CD8-positive, alpha-beta memory T cell (primary cell): ENCODE results near the gene ALG3. TPM values are rescaled to one million over a fixed set of nuclear protein-coding genes. Genes with fewer than 3 reads are reported as not detected.
A peak's percentile ranks its signal among the peaks of the same experiment; 100 is the strongest.
"Not testable (repeated sequence)": the region's sequence is repeated elsewhere in the genome, so short reads cannot be mapped to it uniquely, and the experiment has no call there.

ENCODE experiments used
- CTCF ChIA-PET: fragments of 350-600 bp; sonication (Branson Sonifier 250); formaldehyde crosslinking; loops from one replicate; lab custom pipeline; 2021; ENCODE audit warnings: antibody characterized with exemption; lab: Charles Lee
- POLR2A ChIA-PET: fragments of 350-600 bp; sonication (Branson Sonifier 250); formaldehyde crosslinking; loops from one replicate; lab custom pipeline; 2021; ENCODE audit warnings: antibody characterized with exemption; lab: Charles Lee
- DNase-seq, 5 donors: peaks; one replicate each; pipeline versions ENCODE4 v3.0.0 to v3.0.0-alpha.2; 2020 to 2022; ENCODE audit warnings: mixed read lengths in 1 of 5
- H3K27ac ChIP-seq: one replicate; pipeline ENCODE4 v1.7.0; 2013; ENCODE audit warnings: low read depth, mild to moderate bottlenecking, low read length, moderate library complexity
- H3K27me3 ChIP-seq: 2 replicates; pipeline ENCODE4 v1.7.0; 2013; ENCODE audit warnings: low read length, mild to moderate bottlenecking; ENCODE audit not compliant: insufficient read depth, poor library complexity, severe bottlenecking
- H3K36me3 ChIP-seq: 2 replicates; pipeline ENCODE4 v1.7.0; 2013; ENCODE audit warnings: mild to moderate bottlenecking, low read length, moderate library complexity; ENCODE audit not compliant: insufficient read depth
- H3K4me1 ChIP-seq: 2 replicates; pipeline ENCODE4 v1.7.0; 2013; ENCODE audit warnings: mild to moderate bottlenecking, low read length, moderate library complexity; ENCODE audit not compliant: insufficient read depth
- H3K4me3 ChIP-seq: 2 replicates; pipeline ENCODE4 v1.7.0; 2013; ENCODE audit warnings: mild to moderate bottlenecking, low read length
- H3K9me3 ChIP-seq: 2 replicates; pipeline ENCODE4 v1.7.0; 2013; ENCODE audit warnings: mild to moderate bottlenecking, low read length
- H3K27ac Mint-ChIP-seq, 8 donors: one replicate each; pipeline ENCODE4 v1.8.0; 2020 to 2021; ENCODE audit warnings: mixed read lengths in 8 of 8, mild to moderate bottlenecking in 6 of 8, inconsistent platforms in 3 of 8, moderate library complexity in 3 of 8
- H3K27me3 Mint-ChIP-seq, 2 donors: one replicate each; pipeline ENCODE4 v1.8.0; 2020 to 2021; ENCODE audit warnings: mixed read lengths in 2 of 2, mild to moderate bottlenecking in 1 of 2, moderate library complexity in 1 of 2
- H3K36me3 Mint-ChIP-seq, 3 donors: one replicate each; pipeline ENCODE4 v1.8.0; 2020 to 2021; ENCODE audit warnings: mixed read lengths in 3 of 3, inconsistent platforms in 1 of 3, mild to moderate bottlenecking in 1 of 3
- H3K4me1 Mint-ChIP-seq, 3 donors: one replicate each; pipeline ENCODE4 v1.8.0; 2020 to 2021; ENCODE audit warnings: mixed read lengths in 3 of 3, inconsistent platforms in 1 of 3, mild to moderate bottlenecking in 1 of 3
- H3K4me3 Mint-ChIP-seq, 7 donors: one replicate each; pipeline ENCODE4 v1.8.0; 2020 to 2021; ENCODE audit warnings: mixed read lengths in 7 of 7, mild to moderate bottlenecking in 6 of 7, moderate library complexity in 4 of 7, inconsistent platforms in 2 of 7
- H3K9me3 Mint-ChIP-seq, 5 donors: one replicate each; pipeline ENCODE4 v1.8.0; 2020 to 2022; ENCODE audit warnings: mixed read lengths in 5 of 5, mild to moderate bottlenecking in 3 of 5, moderate library complexity in 2 of 5, inconsistent platforms in 1 of 5
- polyA plus RNA-seq: library from polyadenylated mRNA; unstranded; fragments of 300-500 nt; fragmentation: Illumina TruSeq; gene quantifications from one replicate; pipeline ENCODE4 v1.2.3, GENCODE V29; 2021
- total RNA-seq, 2 experiments: library from RNA; stranded (reverse); gene quantifications; one replicate each; pipeline ENCODE4 v1.2.3, GENCODE V29; 2021

ALG3 gene
- total and polyA plus RNA-seq, 3 experiments from 2014 or later = 59.4 to 73.2 (median 61.4) TPM

DNA sequence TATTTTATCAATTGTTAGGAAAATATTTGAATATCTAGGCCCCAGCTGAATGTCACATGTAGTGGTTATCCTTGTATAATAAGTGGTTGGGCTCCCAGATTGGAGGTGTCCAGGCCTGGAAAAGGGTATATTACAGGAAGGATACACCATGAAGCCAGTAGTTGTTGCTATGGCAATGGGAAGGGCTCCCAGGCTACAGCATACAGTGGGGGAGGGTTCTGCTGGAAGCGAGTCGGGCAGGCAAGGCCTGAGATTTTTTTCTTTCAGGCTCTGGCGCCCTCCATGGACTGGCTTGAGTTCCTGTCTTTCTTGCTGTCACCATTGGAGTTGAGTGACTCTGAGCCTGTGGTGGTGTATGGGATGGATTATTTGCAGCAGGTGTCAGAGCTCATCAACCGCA lies 35.9 kb upstream of the ALG3 start:
- H3K4me3 ChIP-seq = no peak overlapping the region
- H3K9me3 Mint-ChIP-seq = no peaks in the 10 kb centered on the region
- H3K36me3 ChIP-seq = no peaks in the 10 kb centered on the region
- no peaks in the 10 kb centered on the region for H3K9me3 ChIP-seq
- H3K4me1 ChIP-seq = no peaks in the 10 kb centered on the region
- peaks cover 0 to 4% (median 0%) of the 10 kb centered on the region in 3 donors for H3K4me1 Mint-ChIP-seq
- H3K27ac ChIP-seq = no peak overlapping the region
- peaks cover 16 to 18% of the 10 kb centered on the region in 2 donors for H3K27me3 Mint-ChIP-seq
- no peak overlapping the region for H3K4me3 Mint-ChIP-seq
- no peak overlapping the region for H3K27ac Mint-ChIP-seq
- no peaks in the 10 kb centered on the region for H3K36me3 Mint-ChIP-seq
- DNase-seq = no peak
- ChIA-PET CTCF (interaction anchor here (1.4 kb wide), 1 partner anchor 57 kb away, joined by 3 read pairs; no protein-coding TSS in a partner anchor), POLR2A (no interaction called here)
- H3K27me3 ChIP-seq = no peaks in the 10 kb centered on the region

- H3K27me3 ChIP-seq = no peaks in the 10 kb centered on the region
- Mint-ChIP-seq H3K27ac (peak overlapping the region in 1 of 8 donors; percentile 53), H3K4me1 (no peaks in the 10 kb centered on the region), H3K27me3 (peaks cover 15 to 16% of the 10 kb centered on the region in 2 donors), H3K9me3 (no peaks in the 10 kb centered on the region), H3K36me3 (no peaks in the 10 kb centered on the region), H3K4me3 (no peak overlapping the region)
- CTCF ChIA-PET = interaction anchor here (1.4 kb wide), 1 partner anchor 56 kb away, joined by 3 read pairs; no protein-coding TSS in a partner anchor
- POLR2A ChIA-PET = no interaction called here
- H3K9me3 ChIP-seq = no peaks in the 10 kb centered on the region
- DNase-seq = no peak
- H3K27ac ChIP-seq = no peak overlapping the region
- no peaks in the 10 kb centered on the region for H3K4me1 ChIP-seq
- no peak overlapping the region for H3K4me3 ChIP-seq
- H3K36me3 ChIP-seq = no peaks in the 10 kb centered on the region
Measured at GRCh38 chr3:184283681-184284080, 34.9 kb upstream of the ALG3 start.

DNA sequence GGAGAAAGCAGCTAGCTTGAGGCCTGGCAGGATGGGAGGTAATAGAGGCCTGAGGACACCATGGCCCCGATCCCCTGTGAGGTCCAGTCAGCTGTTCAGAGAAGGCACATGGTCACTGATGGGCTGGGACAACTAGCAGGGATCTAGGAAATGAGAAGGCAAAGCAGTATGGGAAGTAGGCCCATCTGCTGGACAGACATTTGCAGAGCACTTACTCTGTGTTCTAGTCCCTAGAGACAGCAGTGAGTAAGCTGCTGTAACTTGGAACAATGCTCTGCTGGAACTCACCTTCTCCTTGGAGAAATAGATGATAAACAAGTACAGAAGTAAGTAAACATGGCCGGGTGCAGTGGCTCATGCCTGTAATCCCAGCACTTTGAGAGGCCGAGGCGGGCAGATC lies 34.2 kb upstream of the ALG3 start:
- no peak for DNase-seq
- H3K4me1 Mint-ChIP-seq = no peaks in the 10 kb centered on the region
- H3K27ac Mint-ChIP-seq = no peak overlapping the region
- no peaks in the 10 kb centered on the region for H3K36me3 Mint-ChIP-seq
- no peak overlapping the region for H3K4me3 ChIP-seq
- no peak overlapping the region for H3K4me3 Mint-ChIP-seq
- H3K9me3 ChIP-seq = no peaks in the 10 kb centered on the region
- no peak overlapping the region for H3K27ac ChIP-seq
- CTCF ChIA-PET = interaction anchor here (1.3 kb wide), 1 partner anchor 55 kb away, joined by 3 read pairs; no protein-coding TSS in a partner anchor
- H3K27me3 Mint-ChIP-seq = peaks cover 12 to 20% of the 10 kb centered on the region in 2 donors
- POLR2A ChIA-PET = interaction anchor here (0.9 kb wide), 1 partner anchor 9 kb away, joined by 3 read pairs; no protein-coding TSS in a partner anchor
- H3K27me3 ChIP-seq = peaks cover 1% of the 10 kb centered on the region
- H3K36me3 ChIP-seq = no peaks in the 10 kb centered on the region
- H3K9me3 Mint-ChIP-seq = no peaks in the 10 kb centered on the region
- no peaks in the 10 kb centered on the region for H3K4me1 ChIP-seq

DNA sequence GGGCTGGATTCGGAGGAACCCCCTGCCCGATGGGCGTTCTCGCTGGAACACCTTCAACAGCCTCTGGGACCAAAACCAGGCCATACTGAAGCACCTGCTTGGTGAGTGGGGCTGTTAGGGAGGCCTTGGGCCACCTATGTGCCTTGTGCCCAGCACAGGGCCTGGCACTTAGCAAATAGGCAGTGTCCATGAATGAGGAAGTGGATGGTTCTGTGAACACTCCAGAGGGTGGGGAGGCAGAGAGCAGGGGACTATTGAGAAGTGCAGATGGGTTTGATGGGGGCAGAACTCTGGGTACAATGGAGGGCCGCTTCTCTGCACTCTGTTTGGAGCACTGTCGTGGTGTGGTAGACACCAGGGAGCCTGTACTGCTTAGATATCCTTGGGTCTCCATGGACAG lies 28.6 kb upstream of the ALG3 start:
- H3K27ac Mint-ChIP-seq = peak overlapping the region in 1 of 8 donors; percentile 54
- H3K9me3 Mint-ChIP-seq = no peaks in the 10 kb centered on the region
- peaks cover 37 to 43% of the 10 kb centered on the region in 2 donors for H3K27me3 Mint-ChIP-seq
- Histone ChIP-seq H3K4me3 (no peak overlapping the region), H3K36me3 (no peaks in the 10 kb centered on the region), H3K9me3 (no peaks in the 10 kb centered on the region), H3K27me3 (peaks cover 12% of the 10 kb centered on the region), H3K4me1 (no peaks in the 10 kb centered on the region), H3K27ac (no peak overlapping the region)
- CTCF ChIA-PET = interaction anchor here (1.1 kb wide), 1 partner anchor 33 kb away, joined by 3 read pairs; no protein-coding TSS in a partner anchor
- no peak overlapping the region for H3K4me3 Mint-ChIP-seq
- H3K4me1 Mint-ChIP-seq = peaks cover 0 to 8% (median 5%) of the 10 kb centered on the region in 3 donors
- POLR2A ChIA-PET = no interaction called here
- DNase-seq = no peak
- H3K36me3 Mint-ChIP-seq = peaks cover 0 to 5% (median 1%) of the 10 kb centered on the region in 3 donors

DNA sequence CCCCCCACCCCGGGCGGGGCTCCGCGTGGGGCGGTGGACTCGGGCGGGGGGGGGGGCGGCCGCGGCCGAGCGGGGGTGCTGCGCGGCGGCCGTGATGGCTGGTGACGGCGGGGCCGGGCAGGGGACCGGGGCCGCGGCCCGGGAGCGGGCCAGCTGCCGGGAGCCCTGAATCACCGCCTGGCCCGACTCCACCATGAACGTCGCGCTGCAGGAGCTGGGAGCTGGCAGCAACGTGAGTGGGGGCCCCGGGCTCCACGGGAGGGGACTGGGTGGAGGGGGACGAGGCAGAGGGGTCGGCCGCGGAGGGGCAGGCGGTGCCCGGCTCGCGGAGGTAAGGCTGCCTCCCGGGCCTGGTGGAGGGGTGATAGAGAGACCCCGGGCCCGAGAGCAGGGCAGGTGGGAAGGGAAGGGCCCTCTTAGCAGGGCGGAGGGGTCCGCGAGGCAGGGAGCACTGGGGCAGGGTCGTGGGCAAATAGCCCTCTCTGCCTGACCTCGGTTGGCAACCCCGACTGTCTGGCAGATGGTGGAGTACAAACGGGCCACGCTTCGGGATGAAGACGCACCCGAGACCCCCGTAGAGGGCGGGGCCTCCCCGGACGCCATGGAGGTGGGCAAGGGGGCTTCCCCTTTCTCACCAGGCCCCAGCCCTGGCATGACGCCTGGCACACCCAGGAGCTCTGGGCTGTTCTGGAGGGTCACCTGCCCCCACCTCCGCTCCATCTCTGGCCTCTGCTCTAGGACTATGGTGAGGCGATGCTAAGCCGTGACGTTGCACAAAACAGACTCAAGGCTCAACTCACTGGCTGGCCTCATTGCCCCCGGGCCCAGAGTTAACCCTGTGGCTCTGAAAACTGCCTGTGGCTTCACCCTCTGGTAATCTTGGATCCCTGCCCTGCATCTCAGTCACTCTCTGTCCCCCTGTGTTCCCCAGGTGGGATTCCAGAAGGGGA lies 27.5 kb upstream of the ALG3 start, which contains the start of gene ECE2:
Gene ECE2, plus strand, starts transcription at position 62 of the 950 bp plus-strand sequence. Its CDS starts 132 bp downstream, at position 194.
- ChIA-PET CTCF (no interaction called here), POLR2A (no interaction called here)
- H3K27me3 ChIP-seq = peaks cover 12% of the 10 kb centered on the region
- H3K27ac Mint-ChIP-seq = peak within 1 kb of the TSS in 2 of 8 donors; percentile 52 to 53
- H3K4me3 ChIP-seq = no peak within 1 kb of the TSS
- H3K4me1 ChIP-seq = no peaks in the 10 kb centered on the region
- DNase-seq = no peak
- H3K9me3 ChIP-seq = no peaks in the 10 kb centered on the region
- peaks cover 0 to 5% (median 1%) of the 10 kb centered on the region in 3 donors for H3K36me3 Mint-ChIP-seq
- H3K4me3 Mint-ChIP-seq = peak within 1 kb of the TSS in 2 of 7 donors; percentile 15 to 23
- H3K36me3 ChIP-seq = no peaks in the 10 kb centered on the region
- no peak within 1 kb of the TSS for H3K27ac ChIP-seq
- no peaks in the 10 kb centered on the region for H3K9me3 Mint-ChIP-seq
- peaks cover 37 to 43% of the 10 kb centered on the region in 2 donors for H3K27me3 Mint-ChIP-seq
- H3K4me1 Mint-ChIP-seq = peaks cover 0 to 8% (median 5%) of the 10 kb centered on the region in 3 donors

DNA sequence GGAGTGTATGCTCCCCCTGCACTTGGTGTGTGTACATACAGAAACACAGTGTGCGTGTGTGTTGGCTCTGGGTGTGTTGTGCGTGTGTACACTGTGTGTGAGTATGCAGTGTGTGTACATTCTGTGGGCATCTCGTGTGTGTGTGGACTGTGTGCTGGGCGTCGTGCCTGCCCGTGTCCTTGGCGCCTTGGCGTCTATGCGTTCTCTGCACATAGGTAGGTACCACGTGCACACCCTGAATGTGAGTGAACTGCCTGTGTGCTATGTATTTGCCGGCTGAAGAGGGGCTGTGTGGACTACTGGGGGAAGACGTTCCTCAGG lies 26.6 kb upstream of the ALG3 start:
- ChIA-PET POLR2A (no interaction called here), CTCF (no interaction called here)
- H3K27me3 Mint-ChIP-seq = peaks cover 36 to 43% of the 10 kb centered on the region in 2 donors
- Histone ChIP-seq H3K4me1 (no peaks in the 10 kb centered on the region), H3K4me3 (no peak overlapping the region), H3K9me3 (no peaks in the 10 kb centered on the region), H3K27me3 (peaks cover 12% of the 10 kb centered on the region), H3K36me3 (no peaks in the 10 kb centered on the region), H3K27ac (no peak overlapping the region)
- peaks cover 0 to 8% (median 5%) of the 10 kb centered on the region in 3 donors for H3K4me1 Mint-ChIP-seq
- H3K9me3 Mint-ChIP-seq = no peaks in the 10 kb centered on the region
- H3K36me3 Mint-ChIP-seq = peaks cover 0 to 5% (median 1%) of the 10 kb centered on the region in 3 donors
- peak overlapping the region in 2 of 8 donors; percentile 22 to 52 for H3K27ac Mint-ChIP-seq
- DNase-seq = no peak
- H3K4me3 Mint-ChIP-seq = peak overlapping the region in 2 of 7 donors; percentile 15 to 23

- no peaks in the 10 kb centered on the region for H3K36me3 ChIP-seq
- peaks cover 6% of the 10 kb centered on the region for H3K27me3 ChIP-seq
- Mint-ChIP-seq H3K27me3 (peaks cover 41 to 43% of the 10 kb centered on the region in 2 donors), H3K4me3 (no peak overlapping the region), H3K4me1 (peaks cover 0 to 8% (median 5%) of the 10 kb centered on the region in 3 donors), H3K9me3 (no peaks in the 10 kb centered on the region), H3K36me3 (peaks cover 0 to 5% (median 0%) of the 10 kb centered on the region in 3 donors), H3K27ac (no peak overlapping the region)
- no peaks in the 10 kb centered on the region for H3K9me3 ChIP-seq
- ChIA-PET POLR2A (no interaction called here), CTCF (no interaction called here)
- H3K27ac ChIP-seq = no peak overlapping the region
- H3K4me1 ChIP-seq = no peaks in the 10 kb centered on the region
- DNase-seq = no peak
- H3K4me3 ChIP-seq = no peak overlapping the region
Measured at GRCh38 chr3:184272269-184272668, 23.5 kb upstream of the ALG3 start.

DNA sequence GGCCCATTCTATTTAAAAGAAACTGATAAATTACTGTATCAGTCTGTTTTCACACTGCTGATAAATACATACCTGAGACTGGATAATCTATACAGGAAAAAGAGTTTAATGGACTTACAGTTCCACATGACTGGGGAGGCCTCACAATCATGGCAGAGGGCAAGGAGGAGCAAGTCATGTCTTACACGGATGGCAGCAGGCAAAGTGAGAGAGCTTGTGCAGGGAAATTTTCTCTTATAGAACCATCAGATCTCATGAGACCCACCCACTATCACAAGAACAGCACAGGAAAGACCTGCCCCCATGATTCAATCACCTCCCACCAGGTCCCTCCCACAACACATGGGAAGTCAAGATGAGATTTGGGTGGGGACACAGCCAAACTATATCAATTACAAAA lies 18.5 kb upstream of the ALG3 start:
- POLR2A ChIA-PET, H3K36me3 Mint-ChIP-seq, H3K4me1 ChIP-seq, H3K4me3 ChIP-seq, H3K4me3 Mint-ChIP-seq, DNase-seq, H3K9me3 ChIP-seq, H3K4me1 Mint-ChIP-seq, H3K27ac ChIP-seq, CTCF ChIA-PET, H3K36me3 ChIP-seq, H3K9me3 Mint-ChIP-seq: not testable (repeated sequence)
- peak overlapping the region in 1 of 8 donors; percentile 77 for H3K27ac Mint-ChIP-seq
- peaks cover 16% of the 10 kb centered on the region for H3K27me3 ChIP-seq
- H3K27me3 Mint-ChIP-seq = peaks cover 28 to 37% of the 10 kb centered on the region in 2 donors
